ENCODE measurements around the gene PRKAG2.
"Not testable (repeated sequence)": the region's sequence is repeated elsewhere in the genome, so short reads cannot be mapped to it uniquely, and the experiment has no call there.

Gene PRKAG2

DNA sequence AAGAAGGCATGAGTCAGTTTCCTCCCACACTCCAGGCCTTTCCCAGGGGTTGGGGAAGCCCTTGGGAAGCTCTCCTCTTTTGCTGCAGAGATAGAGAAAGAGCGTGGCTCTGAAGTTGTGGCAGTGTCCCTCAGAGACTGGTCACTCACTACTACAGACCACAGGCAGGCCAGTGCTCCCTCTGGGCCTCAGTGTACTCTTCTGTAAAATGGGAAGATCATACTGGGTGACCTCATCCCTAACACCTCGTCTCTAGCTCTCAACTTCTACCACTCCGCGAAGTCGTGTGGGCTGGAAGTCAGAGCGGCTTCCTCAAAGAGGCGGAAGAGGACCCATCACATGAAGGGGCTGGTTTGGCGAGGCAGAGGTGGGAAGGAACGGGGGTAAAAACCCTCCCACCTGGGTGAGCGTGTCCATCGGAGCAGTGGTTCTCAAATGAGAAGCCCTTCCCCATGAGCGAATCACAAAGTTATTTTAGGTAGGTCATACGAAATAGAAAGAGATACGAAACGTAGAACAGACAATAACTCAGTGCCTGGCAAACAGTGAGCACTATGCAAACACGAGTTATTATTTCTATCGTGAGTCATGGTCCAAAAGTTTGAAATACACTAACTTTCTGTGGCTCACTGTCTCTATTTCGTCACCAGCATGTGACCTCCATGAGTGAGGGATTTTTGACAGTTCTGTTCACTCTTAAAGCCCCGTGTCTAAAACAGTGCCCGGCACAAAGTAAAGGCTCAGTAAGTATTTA lies 32.7 kb downstream of the PRKAG2 start:
- H3K4me3 ChIP-seq (ENCODE audit: low read length) = no peak overlapping the region
- no peaks in the 10 kb centered on the region for H3K4me1 ChIP-seq (ENCODE audit: insufficient read depth, low read length)
- no peaks in the 10 kb centered on the region for H3K27me3 ChIP-seq (ENCODE audit: insufficient read depth, low read length)
- no peaks in the 10 kb centered on the region for H3K36me3 ChIP-seq (ENCODE audit: insufficient read depth, low read length)
- no peaks in the 10 kb centered on the region for H3K9me3 ChIP-seq (ENCODE audit: low read length)
- no peak overlapping the region for H2AFZ ChIP-seq (ENCODE audit: low read depth, low read length)

DNA sequence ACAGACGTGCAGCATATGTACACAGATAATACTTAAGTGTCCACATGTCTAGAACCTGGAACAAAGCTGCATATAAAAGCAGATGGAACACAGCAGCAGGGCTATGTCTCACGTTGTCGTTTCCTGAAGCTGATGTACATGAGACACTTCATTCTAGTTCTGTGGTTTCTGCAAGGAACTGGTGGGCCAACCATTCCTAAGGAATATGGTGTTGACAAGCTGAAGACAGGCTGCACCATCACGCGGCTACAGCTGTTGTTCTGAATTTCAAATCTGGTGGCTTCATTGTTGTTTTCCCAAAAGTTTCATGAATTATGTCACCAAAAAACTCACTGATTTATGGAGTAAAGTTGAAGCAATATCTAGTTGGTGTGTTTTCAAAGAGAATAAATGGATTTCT lies 33.7 kb downstream of the PRKAG2 start:
- H3K9me3 ChIP-seq (ENCODE audit: low read length) = no peaks in the 10 kb centered on the region
- no peak overlapping the region for H3K4me3 ChIP-seq (ENCODE audit: low read length)
- no peaks in the 10 kb centered on the region for H3K36me3 ChIP-seq (ENCODE audit: insufficient read depth, low read length)
- no peaks in the 10 kb centered on the region for H3K4me1 ChIP-seq (ENCODE audit: insufficient read depth, low read length)
- no peak overlapping the region for H2AFZ ChIP-seq (ENCODE audit: low read depth, low read length)
- peaks cover under 1% of the 10 kb centered on the region for H3K27me3 ChIP-seq (ENCODE audit: insufficient read depth, low read length)

DNA sequence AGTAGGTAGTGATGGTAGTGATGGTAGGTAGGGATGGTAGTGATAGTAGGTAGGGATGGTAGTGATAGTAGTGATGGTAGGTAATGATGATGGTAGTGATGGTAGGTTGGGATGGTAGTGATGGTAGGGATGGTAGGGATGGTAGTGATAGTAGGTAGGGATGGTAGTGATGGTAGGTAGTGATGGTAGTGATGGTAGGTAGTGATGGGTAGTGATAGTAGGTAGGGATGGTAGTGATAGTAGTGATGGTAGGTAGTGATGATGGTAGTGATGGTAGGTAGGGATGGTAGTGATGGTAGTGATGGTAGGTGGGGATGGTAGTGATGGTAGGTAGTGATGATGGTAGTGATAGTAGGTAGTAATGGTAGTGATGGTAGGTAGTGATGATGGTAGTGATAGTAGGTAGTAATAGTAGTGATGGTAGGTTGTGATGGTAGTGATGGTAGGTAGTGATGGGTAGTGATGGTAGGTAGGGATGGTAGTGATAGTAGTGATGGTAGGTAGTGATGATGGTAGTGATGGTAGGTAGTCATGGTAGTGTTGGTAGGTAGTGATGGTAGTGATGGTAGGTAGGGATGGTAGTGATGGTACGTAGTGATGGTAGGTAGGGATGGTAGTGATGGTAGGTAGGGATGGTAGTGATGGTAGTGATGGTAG lies 35.4 kb downstream of the PRKAG2 start:
- H3K27me3 ChIP-seq (ENCODE audit: insufficient read depth, low read length) = not testable (repeated sequence)

DNA sequence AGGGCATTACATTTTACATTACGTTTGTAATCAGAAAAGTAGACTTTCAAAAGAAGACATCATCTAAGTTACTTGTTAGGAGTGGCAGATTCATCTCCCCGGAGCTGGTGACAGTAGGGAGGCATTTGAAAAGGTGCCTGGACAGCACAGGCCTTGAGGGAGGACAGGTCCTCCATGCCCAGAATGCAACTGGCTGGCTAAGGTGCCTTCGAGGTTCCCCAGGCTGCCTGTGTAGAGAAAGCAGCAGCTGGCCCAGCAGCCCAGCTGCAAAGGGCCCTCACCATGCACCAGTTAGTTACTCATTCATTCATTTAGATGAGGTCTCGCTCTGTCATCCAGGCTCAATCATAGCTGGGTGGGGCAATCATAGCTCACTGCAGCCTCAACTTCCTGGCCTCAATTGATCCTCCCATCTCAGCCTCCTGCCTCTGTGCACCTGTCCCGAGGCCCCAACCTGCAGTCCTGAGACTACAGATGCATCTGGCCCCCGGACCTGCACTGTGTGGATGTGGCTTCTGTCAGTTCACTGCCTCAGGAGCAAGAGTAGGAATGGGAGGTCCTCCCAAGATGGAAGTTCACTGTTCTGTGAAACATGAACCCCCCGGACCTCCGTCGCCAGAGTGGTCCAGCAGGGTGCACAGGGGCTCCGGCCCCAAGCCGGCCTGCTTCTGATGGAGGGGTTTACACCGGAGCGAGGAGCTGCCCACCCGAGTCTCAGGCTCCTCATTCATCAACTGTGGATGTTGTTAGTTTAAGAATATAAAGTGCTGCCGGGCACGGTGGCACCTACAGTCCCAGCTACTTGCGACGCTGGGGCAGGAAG lies 36.6 kb downstream of the PRKAG2 start:
- no peak overlapping the region for H2AFZ ChIP-seq (ENCODE audit: low read depth, low read length)
- H3K27me3 ChIP-seq (ENCODE audit: insufficient read depth, low read length) = peaks cover 15% of the 10 kb centered on the region
- no peak overlapping the region for H3K4me3 ChIP-seq (ENCODE audit: low read length)
- H3K9me3 ChIP-seq (ENCODE audit: low read length) = no peaks in the 10 kb centered on the region
- H3K36me3 ChIP-seq (ENCODE audit: insufficient read depth, low read length) = no peaks in the 10 kb centered on the region
- no peaks in the 10 kb centered on the region for H3K4me1 ChIP-seq (ENCODE audit: insufficient read depth, low read length)

More for the DNA sequence above, 35.4 kb downstream of the PRKAG2 start:
- not testable (repeated sequence) for H3K4me3 ChIP-seq (ENCODE audit: low read length); H2AFZ ChIP-seq (ENCODE audit: low read depth, low read length); H3K9me3 ChIP-seq (ENCODE audit: low read length); H3K4me1 ChIP-seq (ENCODE audit: insufficient read depth, low read length); H3K36me3 ChIP-seq (ENCODE audit: insufficient read depth, low read length)

DNA sequence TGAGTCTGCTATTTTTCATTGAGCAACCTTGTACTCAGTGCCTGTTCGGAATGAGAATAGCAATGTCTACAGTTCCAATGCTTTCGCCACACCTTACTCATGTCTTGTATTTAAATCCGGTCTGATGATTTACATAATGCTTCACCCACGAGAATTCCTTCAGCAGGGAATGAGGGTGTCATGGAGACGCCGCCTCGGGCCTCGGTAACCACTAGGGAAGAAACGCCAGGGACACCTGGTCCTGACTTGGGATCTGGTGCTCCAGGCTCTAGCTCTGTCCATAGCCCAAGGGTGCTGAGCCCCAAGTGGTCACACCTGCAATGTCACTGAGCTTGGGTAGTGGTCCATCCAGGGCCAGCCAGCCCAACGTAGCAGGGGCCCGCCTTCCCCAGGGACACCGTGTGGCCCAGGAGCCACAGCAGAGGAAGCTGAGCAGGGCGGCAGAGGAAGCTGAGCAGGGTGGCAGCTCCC lies 37.4 kb downstream of the PRKAG2 start:
- Histone ChIP-seq H3K4me1 (ENCODE audit: insufficient read depth, low read length) (no peaks in the 10 kb centered on the region), H3K9me3 (ENCODE audit: low read length) (no peaks in the 10 kb centered on the region)

DNA sequence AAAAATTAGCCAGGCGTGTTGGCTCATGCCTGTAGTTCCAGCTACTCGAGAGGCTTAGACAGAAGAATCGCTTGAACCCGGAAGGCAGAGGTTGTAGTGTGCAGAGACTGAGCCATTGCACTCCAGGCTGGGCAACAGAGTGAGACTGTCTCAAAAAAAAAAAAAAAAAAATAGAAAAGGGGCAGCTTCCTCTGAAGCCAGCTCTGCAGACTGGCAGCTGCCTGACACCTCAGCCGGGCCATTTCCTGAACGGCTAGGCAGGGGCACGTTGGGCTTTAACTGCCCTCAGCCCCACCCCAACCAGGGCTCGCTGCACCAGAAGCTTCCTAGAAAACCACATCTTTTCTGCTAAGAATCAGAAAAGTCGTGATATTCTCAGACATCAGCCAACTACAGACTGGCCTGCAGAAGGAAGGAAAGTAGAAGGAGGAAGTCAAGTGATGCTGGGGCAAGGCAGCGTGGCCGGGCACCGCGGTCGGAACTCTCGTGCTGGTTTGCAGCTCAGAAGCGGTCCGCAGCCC lies 38.0 kb downstream of the PRKAG2 start:
- Histone ChIP-seq H2AFZ (ENCODE audit: low read depth, low read length) (no peak overlapping the region), H3K4me1 (ENCODE audit: insufficient read depth, low read length) (no peaks in the 10 kb centered on the region), H3K9me3 (ENCODE audit: low read length) (no peaks in the 10 kb centered on the region), H3K36me3 (ENCODE audit: insufficient read depth, low read length) (no peaks in the 10 kb centered on the region), H3K4me3 (ENCODE audit: low read length) (no peak overlapping the region), H3K27me3 (ENCODE audit: insufficient read depth, low read length) (peaks cover 15% of the 10 kb centered on the region)

More for the DNA sequence above, 37.4 kb downstream of the PRKAG2 start:
- Histone ChIP-seq H3K4me3 (ENCODE audit: low read length) (no peak overlapping the region), H2AFZ (ENCODE audit: low read depth, low read length) (no peak overlapping the region), H3K36me3 (ENCODE audit: insufficient read depth, low read length) (no peaks in the 10 kb centered on the region), H3K27me3 (ENCODE audit: insufficient read depth, low read length) (peaks cover 15% of the 10 kb centered on the region)

DNA sequence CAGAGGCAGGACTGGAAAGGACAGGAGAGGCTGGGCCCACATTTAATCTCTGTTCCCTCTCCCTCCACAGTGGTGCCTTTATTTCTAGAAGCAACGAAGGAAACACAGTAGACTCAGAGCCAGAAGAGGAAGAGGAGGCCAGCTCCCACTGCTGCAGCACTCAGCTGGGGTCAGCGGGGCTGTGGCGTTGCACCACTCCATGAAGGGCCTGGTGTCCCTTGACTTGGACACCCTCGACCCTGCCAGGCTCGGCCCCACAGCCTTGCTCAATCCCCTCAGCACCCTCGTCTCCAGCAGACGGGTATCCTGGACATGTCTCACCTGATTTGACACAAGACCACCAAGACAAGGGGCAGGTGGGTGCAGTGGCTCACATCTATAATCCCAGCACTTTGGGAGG lies 38.8 kb downstream of the PRKAG2 start:
- H3K9me3 ChIP-seq (ENCODE audit: low read length) = no peaks in the 10 kb centered on the region
- no peak overlapping the region for H2AFZ ChIP-seq (ENCODE audit: low read depth, low read length)
- H3K4me1 ChIP-seq (ENCODE audit: insufficient read depth, low read length) = no peaks in the 10 kb centered on the region
- H3K4me3 ChIP-seq (ENCODE audit: low read length) = no peak overlapping the region
- H3K27me3 ChIP-seq (ENCODE audit: insufficient read depth, low read length) = peaks cover 15% of the 10 kb centered on the region
- no peaks in the 10 kb centered on the region for H3K36me3 ChIP-seq (ENCODE audit: insufficient read depth, low read length)

DNA sequence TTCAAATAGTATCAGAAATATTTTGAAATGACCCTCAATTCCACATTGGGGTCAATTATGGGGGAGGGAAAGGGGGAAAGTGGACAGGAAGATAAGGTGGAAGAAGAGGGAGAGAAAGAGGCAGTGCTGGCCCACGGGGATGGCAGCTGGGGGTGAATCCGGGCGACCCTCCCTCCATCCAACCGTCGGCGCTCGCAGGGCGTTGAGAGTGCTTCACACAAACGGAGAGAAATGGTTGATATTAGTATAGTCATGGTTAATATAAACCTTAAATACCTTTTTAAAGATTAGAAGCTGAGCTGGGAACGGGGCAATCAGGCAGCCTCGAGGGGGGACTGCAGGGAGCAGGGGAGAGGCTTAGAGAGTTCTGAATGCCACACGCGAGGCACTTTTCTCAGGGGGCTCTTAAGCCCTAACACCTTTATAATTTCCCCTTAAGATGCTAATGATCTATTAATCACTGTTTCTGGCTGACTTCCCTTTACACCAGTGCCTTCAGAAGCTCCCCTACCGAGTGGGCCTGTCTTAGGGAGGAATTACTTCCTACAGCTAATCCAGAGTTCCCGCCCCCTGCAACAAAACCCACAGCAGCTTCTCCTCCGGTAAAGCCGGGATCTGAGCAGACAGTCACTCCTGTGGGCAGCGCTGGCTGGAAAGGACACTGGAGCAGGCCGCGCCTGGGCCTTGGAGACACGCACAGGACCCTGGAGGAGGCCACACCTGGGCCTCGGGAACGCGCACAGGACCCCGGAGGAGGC lies 39.5 kb downstream of the PRKAG2 start:
- Histone ChIP-seq H3K9me3 (ENCODE audit: low read length) (no peaks in the 10 kb centered on the region), H3K36me3 (ENCODE audit: insufficient read depth, low read length) (no peaks in the 10 kb centered on the region), H2AFZ (ENCODE audit: low read depth, low read length) (no peak overlapping the region), H3K27me3 (ENCODE audit: insufficient read depth, low read length) (peaks cover 15% of the 10 kb centered on the region), H3K4me3 (ENCODE audit: low read length) (no peak overlapping the region), H3K4me1 (ENCODE audit: insufficient read depth, low read length) (no peaks in the 10 kb centered on the region)

DNA sequence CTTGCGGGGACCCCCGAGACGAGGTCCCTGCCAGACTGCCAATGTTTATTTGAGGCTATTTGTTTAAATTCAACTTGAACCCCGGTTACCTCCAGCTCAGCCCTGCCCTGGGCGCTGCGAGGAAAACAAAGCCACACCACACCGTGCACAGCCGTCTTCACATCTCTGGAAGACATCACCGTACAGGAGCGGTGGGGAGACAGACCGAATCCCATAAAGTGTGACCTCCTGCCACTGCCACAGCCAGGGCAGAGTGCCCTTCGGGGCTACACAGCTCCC lies 40.0 kb downstream of the PRKAG2 start:
- Histone ChIP-seq H3K9me3 (ENCODE audit: low read length) (no peaks in the 10 kb centered on the region), H2AFZ (ENCODE audit: low read depth, low read length) (no peak overlapping the region), H3K4me3 (ENCODE audit: low read length) (no peak overlapping the region), H3K27me3 (ENCODE audit: insufficient read depth, low read length) (peaks cover 15% of the 10 kb centered on the region), H3K36me3 (ENCODE audit: insufficient read depth, low read length) (no peaks in the 10 kb centered on the region), H3K4me1 (ENCODE audit: insufficient read depth, low read length) (no peaks in the 10 kb centered on the region)

DNA sequence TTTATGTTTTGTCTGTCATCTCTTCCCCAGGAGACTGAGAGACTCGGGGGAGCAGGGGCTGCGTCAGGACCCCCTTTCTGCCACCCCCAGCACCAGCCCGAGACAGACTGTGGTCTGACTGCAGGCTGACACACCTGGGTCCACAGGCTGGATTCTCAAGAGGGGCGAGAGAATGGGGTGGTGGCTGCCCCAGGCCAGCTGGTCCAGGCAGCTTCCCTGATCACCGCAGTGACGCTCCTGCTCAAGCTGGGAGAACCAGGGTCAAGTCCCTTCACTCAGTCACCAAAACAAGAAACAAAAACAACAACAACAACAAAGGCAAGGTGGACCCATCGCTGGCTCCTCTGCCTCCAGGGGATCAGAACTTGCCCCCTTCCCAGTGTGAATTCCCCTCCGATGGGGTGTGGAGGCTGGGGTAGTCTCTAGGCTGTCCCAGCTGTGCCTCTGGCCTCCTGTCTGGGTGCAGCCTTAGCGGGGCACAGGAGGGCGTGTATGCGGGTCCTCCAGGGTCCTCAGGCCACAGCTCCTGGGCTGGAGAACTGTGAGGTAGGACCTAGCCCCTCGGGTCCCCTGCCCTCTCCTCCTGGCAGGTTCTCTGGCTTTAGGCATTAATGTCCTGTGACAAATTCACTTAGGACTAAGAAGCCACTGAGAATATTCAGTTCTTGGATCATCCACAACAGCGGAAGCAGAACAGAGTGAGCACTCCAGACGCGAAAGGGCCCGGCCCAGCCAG lies 40.6 kb downstream of the PRKAG2 start:
- Histone ChIP-seq H3K9me3 (ENCODE audit: low read length) (no peaks in the 10 kb centered on the region), H3K4me3 (ENCODE audit: low read length) (no peak overlapping the region), H2AFZ (ENCODE audit: low read depth, low read length) (no peak overlapping the region), H3K4me1 (ENCODE audit: insufficient read depth, low read length) (no peaks in the 10 kb centered on the region), H3K36me3 (ENCODE audit: insufficient read depth, low read length) (no peaks in the 10 kb centered on the region), H3K27me3 (ENCODE audit: insufficient read depth, low read length) (peaks cover 15% of the 10 kb centered on the region)

DNA sequence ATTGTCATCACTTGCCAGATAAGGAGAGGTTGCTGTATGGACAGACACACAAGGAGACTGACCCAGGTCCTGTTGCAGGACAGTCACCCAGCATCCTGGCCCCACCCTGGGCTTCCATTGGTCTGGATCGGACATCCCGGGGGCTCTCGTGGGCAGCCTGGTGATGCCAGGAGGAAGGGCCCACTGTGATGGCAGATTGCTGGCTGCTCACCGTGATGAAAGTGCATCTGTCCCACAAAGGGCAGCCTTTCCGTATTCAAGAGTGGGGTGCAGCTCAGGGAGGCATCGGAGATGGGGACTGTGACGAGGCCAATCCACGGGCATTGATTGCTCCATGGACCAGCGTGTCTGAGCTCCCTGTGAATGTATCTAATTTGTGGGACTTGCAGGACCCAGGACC lies 41.3 kb downstream of the PRKAG2 start:
- Histone ChIP-seq H3K4me1 (ENCODE audit: insufficient read depth, low read length) (no peaks in the 10 kb centered on the region), H3K9me3 (ENCODE audit: low read length) (no peaks in the 10 kb centered on the region), H3K4me3 (ENCODE audit: low read length) (no peak overlapping the region), H2AFZ (ENCODE audit: low read depth, low read length) (no peak overlapping the region), H3K27me3 (ENCODE audit: insufficient read depth, low read length) (peaks cover 15% of the 10 kb centered on the region), H3K36me3 (ENCODE audit: insufficient read depth, low read length) (no peaks in the 10 kb centered on the region)

DNA sequence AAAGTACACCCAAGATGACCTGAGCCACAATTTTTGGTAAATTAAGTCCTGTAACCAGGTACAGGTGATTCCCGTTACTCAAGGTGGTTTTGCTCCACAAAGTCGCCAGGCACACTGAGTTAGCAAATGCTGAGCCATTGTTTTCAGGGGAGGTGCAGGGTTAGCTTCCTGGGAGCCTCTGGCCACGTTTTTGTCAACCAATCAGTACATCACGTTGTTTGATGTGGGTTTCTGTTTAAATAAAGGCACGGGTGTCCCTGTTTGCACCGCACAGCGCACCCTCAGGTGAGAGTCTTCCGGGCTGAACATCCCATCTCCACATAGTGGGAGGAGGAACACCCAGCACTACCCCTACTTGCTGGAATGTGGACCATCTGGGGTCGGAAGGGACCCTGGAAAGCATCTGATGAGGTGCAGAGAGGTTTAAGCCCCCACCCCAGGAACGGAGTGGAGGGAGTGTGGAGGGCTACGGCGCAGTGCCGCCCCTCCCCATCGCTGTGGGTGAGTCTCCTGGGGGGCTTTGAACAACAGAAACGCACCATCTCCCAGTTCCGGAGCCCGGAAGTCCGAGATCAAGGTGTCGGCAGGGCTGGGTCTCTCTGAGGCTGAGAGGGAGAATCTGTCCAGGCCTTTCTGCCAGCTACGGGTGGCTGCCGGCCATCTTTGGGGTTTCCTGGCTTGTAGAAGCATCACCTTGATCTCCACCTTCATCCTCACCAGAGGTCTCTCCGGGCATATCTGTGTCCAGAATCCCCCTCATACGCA lies 42.5 kb downstream of the PRKAG2 start:
- H3K9me3 ChIP-seq (ENCODE audit: low read length) = no peaks in the 10 kb centered on the region
- no peaks in the 10 kb centered on the region for H3K4me1 ChIP-seq (ENCODE audit: insufficient read depth, low read length)
- H3K27me3 ChIP-seq (ENCODE audit: insufficient read depth, low read length) = peaks cover 15% of the 10 kb centered on the region
- no peak overlapping the region for H2AFZ ChIP-seq (ENCODE audit: low read depth, low read length)
- H3K36me3 ChIP-seq (ENCODE audit: insufficient read depth, low read length) = no peaks in the 10 kb centered on the region
- no peak overlapping the region for H3K4me3 ChIP-seq (ENCODE audit: low read length)
